NCI-H82 treated with DMSO at 0.1 percent for 48 hours (cell line): ENCODE data around the gene MEF2D.

Experiments
- DNase-seq: peaks from one replicate; lab custom pipeline; 2025; ENCODE audit not compliant: unreplicated experiment; lab: John Stamatoyannopoulos, UW

Gene MEF2D

DNA sequence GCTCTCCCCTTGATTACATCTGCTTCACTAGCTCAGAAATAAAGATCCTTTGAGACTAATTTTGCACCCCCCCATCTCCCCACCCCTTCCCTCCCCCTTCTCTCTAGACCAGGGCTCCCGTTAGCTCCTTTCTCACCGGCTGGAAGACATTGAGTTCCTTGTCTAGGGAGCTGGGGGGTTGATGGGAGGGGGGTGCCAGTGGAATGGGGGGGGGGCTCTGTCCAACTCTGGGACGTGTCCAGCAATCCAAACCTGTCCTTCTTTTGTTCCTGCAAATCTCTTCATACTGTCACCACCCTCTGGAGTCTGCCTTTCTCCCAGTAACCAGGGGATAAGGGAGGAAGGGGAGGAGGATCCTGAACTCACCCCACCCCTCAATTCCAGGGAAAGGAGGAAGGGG, 69.7 kb downstream of the MEF2D start:
- no peak for DNase-seq

DNA sequence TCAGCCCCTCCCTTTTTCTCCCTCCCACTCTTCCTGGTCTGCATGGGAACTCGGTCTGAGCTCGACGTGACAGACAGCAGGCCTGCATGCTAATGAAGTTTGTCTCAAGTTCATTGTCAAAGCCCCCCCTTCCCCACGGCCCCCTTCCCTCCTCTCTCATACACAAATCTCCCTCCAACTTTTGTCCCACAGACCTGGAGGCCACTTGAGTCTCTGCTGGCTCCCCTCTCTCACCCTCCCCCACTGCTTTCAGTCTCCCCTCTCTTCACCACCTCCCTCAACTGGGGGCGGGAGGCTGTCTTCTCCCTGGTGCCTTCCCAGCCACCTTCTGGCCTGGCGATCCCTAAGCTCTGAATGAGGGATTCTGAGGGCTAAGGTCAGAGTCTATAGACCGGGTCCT, 70.3 kb downstream of the MEF2D start:
- DNase-seq: no peak

DNA sequence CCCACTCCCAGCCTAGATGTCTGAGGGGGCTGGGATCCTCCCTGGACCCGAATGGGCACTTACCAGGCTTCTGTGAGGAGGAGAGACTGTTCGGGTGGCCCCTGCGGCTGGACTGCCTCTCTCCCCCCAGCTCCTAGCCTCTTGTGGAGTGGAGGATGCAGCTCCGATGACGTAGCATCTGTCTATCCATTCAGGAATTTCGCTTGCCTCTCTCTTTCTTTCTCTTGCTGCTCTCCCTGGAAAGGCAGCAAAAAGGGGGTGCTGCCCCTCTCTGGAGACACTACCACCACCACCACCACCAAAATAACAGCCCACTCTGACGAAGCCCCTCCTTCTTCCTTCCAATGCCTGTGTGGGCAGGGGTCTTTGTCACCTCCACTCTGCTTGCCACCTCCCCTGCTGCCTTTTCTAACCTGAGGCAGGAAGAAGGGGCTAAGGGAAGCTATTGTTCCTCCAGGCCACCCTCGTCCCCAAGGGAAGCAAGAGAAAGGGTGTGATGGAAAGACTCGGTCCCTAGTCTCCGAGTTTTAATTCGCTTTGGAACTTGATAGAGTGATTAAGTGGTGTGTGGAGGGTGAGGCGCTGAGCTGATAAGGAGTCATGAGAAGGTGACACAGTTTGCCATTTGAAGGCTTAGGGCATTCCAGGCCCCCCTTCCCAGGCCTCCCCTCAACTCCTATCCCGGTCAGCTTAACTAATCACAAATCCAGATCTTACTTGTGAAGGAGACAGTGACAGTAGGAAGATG, 71.1 kb downstream of the MEF2D start:
- peak; percentile 50 for DNase-seq

DNA sequence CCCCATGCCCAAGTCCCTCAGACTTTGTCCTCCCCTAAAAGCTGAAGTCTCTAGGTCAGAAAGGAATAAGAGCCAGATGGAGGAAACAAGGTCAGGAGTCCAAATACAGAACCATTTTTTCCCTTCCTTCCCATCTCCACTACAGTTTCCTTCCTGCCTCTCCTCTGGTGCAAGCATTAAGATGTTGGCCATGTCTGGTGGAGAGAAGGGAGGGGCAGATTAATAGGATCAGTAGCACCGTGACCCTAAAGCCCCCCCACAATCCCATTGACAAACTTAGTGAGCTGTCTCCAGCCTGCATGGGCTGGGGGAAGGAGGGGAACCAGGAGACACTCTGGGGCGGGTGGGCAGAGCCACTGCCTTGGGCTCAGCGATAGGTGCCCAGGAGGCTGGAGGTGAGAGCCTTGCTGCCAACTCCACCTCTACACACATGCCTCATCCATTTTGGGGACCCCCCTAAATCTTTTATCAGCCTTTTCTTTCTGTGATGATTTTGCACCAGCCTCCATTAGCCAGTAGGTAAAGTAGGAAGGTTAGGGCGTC, 71.8 kb downstream of the MEF2D start:
- DNase-seq: peak; percentile 90

DNA sequence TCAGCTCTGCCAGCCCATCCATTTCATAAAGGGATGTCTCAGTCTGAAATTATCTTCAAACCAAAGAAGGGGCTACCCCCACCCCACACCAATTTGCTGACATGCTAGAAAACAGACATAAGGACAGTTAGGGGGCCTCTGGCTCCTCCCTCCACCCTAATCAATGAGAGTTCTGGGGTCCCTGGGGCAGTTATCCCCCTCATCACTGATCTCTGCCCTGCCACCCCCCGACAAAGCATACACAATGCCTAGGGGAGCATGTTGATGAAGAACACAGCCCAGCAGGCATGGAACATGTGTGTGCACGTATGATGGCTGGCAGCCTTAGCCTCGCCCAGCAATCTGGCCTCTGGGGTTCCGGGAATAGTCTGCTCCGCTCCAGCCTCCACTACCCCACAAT, 72.6 kb downstream of the MEF2D start:
- no peak for DNase-seq

DNA sequence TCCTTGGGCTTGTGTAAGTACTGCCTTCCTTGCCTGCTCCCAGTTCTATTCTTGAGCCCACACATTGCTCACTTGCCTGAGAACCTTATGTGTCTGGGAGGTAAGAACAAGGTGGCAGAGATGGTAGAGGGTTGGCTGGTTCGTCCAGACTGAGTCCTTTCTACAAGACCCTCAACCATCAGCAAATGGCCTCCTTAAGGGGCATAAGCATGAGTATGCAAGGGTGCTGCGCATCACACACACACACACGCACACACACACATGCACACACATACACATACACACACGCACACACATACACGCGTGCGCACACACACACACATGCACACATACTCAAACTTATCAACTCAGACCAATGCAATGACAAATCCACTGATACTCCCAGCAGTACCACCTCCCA, 74.6 kb downstream of the MEF2D start:
- DNase-seq: no peak

DNA sequence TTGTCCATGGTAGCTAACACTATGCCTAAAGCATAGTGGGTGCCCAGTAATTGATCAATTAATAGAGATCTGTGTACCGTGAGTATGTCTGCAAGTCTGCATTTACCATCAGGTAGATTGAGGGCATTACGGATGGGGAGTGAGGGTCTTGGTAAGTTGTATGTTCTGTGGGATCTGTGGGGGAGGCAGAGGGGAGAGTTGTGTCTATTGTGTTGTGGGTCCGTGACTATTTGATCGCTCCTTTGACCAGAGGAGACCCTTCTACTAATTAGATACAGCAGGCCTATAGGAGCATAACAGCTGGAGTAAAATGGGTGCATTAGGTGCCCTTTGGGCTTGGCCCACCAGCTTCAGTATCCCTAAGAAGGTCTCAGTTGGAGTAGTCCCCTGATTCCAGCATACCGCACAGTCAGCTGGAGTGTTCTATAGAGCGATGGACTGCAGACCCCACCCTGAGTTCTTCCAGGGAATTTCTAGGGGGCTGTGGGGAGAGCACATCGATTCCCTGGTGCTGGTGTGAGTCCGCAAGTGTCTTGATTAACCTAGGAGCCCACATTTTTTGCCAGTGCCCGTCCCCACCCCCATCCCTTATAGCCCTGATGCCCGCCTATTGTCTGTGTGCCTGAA, 75.7 kb downstream of the MEF2D start:
- no peak for DNase-seq

DNA sequence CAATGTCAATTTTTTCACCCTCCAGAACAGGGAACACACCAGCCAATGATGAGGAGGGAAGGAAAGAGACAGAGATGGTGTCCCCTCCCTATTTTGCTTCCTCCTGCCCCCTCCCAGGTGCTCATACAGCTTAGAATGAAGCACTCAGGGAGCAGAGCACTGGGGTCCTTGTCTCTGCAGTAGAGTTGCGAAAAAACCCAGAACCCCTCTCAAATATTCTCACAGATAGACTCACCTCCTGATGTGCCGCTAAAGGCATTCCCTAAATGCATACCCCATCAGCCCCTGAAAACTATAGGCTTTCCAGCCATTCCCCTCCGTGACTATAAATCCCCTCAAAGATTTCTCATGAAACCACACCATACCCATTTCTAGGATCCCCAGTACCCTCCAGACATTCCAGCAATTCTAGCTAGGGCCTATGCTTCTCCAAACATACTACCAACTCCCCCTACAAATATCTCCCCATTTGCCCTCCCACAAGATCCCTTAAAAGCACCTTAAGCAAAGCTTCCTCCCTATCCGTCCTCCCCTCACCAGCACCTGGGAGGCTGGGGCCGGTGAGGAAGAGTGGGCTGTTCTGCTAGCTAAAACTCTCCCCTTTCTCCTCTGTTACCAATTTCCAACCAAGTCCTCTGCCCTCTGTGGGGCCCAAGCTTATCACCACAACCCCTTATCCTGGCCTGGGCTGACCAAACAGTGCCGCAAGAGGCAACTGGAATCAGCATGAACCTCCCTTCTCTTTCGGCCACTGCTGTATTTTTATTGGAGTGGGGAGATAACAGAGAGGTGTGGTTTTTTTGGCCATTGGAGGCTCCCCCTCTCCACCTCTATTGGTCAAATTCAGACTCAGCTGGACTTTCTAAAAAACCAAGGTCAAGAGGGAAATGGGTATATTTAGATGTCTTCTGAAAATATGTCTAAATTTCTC, 76.9 kb downstream of the MEF2D start:
- no peak for DNase-seq

DNA sequence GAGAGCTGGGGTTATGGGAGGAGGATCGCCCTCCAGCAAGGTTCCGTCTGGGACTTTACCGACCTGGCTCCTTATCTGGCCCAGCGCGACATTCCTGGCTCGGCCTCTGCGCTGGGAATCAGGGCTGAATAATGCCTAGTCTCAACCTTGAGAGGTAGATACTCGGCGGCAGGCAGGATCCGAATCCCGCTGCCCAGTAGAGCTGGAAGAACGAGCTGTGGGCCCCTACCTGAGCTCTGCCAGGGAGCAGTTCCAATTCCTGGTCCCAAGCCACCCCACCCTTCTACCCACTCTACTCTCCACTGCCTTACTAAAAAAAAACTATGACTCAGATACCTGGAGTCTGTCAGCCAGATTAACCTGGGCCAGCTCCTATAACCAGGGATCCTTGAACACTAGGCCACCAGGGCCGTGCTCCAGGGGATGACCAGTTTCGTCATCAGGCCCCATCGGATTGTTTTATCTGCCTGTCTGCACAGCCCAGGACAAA, 77.9 kb downstream of the MEF2D start:
- DNase-seq: no peak

DNA sequence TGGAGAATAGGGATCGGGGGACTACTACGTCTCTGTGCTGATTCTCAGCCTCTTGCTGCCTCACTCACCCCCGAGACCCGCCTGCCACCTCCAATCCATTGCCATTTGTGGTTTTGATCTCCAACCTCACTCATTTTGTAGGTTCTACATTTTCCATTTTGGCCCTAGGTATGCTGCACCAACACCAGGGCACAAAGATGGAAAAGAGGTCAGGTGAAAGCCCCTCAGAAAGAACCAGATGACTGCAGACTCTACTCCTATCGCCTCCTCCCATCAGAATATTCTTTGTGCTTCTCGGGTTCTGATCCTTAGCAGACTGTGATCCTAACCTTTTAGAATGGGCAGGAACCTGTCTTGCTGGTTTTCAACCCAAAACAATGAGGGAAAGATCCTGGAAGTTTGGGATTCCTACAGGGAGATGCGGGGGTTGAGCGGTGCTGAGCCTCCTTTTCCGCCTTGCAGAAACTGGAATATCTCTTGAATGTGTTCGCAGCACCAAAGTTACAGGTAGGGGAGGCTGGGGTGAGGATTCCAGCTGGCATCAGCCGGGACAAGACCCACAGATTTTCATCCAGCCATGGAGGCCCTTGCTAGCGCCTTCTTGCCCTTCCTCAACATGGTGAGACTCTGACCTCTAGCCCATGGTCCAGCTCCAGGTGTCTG, 78.5 kb downstream of the MEF2D start:
- DNase-seq: no peak

DNA sequence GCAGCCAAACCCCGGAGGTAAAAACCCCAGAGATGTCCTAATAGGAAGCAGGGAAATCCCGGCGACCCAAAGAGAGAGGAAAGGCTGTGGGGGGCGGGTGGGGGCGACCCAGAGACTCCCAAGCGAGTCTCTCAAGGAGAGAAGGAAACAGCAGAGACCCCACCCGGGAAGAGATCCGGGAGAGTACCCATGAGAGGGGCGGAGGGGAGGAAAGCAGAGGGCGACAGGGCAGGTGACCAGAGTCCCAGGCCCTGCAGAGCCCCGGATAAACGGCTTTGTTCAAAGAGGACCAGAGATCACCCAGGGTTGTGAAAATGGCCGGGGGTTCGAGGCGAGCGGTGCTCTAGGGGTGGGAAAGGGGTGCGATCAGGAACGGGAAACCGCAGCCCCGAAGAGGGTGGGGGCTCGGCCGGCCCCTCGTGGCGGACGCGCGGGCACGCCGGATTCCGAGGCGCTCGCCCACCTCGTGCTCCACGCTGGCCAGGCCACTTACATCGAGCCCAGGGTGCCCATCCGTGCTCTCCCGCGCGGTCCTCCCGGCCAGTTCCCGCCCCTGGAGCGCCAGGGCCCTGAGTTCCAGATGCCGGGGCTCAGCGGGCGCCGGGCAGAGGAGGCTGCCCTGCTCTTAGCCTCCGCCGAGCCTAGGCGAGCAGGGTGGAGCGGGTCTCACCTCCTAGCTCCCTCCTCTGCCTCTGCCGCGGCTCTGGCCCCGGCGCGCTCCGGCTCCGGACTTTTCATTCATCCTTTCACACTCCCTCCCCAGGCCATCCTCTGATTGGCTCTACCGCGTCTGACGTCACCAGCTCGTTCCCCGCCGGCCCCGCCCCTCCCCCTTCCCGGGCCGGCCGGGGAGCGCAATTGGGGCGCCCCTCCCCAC, 79.3 kb downstream of the MEF2D start:
- DNase-seq: peak; percentile 81

DNA sequence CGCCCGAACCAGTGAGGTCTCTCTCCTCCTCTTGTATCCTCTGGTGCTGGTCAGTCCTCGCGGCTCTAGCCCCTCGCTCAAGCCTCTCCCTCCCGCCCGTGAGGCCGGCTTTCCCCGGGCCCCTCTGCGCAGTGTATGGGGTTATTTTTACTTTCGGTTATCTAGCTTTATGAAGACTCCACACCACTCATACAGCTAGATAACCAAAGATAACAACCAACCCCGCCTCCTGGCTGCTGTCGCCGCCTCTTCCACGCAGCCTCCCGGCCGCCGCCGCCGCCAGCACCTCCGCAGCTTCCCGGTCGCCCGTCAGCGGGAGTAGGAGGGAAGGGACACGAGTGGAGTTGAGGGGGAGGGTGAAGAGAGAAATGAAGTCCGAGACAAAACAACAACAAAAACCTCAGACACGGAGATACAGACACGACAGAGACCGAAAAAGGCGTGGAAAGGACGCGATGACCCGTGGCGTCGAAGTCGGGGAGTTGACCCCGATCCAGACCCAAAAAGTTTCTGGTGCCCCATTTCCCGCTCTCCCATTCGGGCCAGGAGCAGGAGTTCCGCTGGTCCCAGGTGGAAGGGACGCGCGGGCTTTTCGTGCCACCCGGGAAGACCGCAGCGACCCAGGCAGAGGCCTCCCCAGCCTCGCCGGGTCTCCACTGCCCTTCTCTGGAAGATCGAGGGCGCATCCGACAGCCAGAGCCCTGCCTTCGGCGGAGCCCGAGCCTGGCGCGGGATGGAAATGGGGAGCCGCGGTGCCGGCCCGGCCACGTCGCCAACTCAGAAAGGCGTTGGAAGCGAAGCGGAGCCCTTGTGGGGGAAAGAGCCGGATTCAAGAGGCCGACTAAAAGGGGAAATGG, 80.1 kb downstream of the MEF2D start:
- no peak for DNase-seq

DNA sequence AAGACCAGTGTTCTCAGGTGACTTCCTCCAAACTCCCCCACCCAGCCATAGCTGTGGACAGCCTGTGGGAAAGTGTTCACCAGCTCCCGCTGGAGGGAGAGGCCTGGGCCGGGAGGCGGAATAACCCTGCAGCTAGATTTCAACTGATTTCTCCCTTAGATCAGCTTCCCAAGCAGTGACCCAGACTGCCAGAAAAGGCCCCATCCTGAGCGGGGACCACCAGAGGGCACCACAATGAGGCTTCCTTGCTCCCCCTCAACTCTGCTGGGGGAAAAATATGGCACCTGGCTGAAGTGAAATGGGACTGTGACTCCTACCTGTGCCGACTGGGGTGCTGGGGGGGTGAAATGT, 80.7 kb downstream of the MEF2D start:
- no peak for DNase-seq

DNA sequence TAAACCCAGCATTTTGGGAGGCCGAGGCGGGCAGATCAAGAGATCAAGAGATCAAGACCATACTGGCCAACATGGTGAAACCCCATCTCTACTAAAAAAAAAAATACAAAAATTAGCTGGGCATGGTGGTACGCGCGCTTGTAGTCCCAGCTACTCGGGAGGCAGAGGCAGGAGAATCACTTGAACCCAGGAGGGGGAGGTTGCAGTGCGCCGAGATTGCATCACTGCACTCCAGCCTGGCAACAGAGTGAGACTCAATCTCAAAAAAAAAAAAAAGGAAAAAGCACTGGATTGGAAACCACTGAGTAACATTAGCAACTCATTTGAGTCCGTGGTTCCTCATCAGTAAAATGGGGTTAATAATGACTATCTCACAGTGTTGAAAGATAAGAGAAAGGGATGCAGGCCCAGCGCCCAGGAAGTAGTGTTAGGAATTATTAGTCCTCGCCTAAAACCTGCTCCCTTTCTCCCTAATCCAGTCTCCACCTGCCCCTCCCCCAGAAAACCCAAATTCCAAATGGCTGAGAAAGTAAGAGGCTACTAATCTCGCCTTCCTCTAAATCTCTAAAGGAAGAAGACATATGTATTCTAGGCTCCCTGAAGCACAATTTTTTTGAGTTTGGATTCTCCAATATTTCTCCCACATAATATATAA, 82.0 kb downstream of the MEF2D start:
- peak; percentile 68 for DNase-seq

DNA sequence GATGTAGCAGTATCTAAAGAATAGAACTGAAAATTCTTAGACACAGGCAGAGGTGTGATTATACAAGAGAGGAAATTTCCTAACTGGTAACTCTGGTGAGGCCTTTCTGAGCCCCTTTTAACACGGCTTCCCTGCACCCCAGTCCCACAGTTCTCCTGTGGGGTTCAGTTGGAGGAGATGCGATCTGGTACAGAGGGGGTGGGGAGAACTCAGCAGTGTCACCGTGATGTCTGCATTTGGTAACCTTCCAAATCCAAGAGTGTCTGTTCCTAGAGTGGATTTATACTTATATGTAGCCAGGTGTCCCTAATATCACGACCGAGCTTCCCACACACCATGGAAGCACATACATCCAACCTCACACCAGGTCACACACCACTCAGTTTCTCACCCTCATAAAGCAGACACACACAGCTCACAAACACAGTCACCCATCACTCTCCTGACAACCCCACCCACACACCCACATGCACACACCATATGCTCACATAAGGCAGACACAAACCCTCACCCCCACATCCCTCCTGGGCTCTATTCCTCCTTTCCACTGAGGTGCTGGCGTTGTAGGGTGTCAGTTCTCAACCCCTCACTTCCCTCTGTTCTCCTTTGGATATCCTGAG, 83.1 kb downstream of the MEF2D start:
- DNase-seq: no peak

DNA sequence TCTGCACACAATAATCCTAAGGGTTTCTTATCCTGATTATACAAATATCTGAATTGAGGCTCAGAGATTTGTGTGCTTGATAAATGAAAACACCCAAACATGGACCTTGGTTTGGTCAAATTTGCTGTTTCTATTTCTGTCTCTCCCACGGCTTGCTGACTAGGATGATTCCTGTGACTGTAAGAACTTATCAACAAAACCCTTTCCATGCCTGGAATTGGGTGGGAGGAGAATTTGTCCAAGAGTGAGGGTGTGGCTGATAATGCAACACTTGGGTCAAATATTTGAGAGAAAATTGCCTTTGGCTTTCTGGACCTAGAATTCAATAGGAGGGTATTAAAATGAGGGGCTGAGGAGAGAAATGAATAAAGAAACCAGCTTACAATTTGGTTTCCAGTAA, 83.6 kb downstream of the MEF2D start:
- no peak for DNase-seq

DNA sequence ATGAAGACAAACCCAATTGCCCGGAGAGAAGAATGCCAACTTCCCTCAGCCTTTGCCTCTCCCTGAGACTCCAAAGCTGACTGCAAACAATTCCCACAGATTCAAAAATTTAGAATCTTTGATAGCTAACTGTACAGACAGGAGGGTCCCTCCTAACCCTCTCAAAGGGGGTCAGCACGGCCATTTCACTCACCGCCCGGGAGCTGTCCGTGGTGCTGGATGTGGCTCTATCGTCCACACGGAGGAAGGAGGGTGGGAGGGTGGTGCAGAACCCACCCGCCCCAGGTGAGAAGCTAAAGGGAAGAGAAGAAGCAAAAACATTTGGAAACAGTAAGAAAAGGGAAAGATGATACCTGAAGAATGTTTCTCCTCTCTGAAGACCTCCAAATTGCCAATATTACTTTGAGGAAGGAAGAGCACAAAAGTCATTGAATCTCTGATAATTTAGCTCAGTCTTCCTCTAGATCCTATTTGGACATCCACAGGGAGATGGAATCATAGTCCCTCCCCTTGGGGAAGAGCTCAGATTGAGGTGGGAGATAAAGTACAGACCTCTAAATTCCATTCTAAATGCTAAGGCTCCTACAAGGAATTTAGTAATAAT, 86.0 kb downstream of the MEF2D start:
- DNase-seq: no peak
